HCT116 (cell line): ENCODE measurements around the gene UACA. TPM values are rescaled to one million over a fixed set of nuclear protein-coding genes. Genes with fewer than 3 reads are reported as not detected.

Source experiments
- ATAC-seq: fragments of 200-7000 bp; cut with Tn5 transposase; 2 replicates; pipeline ENCODE4 v1.9.1; 2020; ENCODE audit warnings: mild to moderate bottlenecking, moderate library complexity
- BruUV-seq: library from RNA; stranded (reverse); fragments of 400-500 nt; replicated peaks from 2 replicates; lab custom pipeline; 2021; lab: Mats Ljungman, UMichigan
- CTCF ChIA-PET: fragments of 300-600 bp; sonication (Branson Sonifier 250); formaldehyde crosslinking; loops from one replicate; lab custom pipeline; 2021; ENCODE audit warnings: antibody characterized with exemption; lab: Charles Lee
- POLR2A ChIA-PET: fragments of 300-600, 350-600 bp; sonication (Branson Sonifier 250); formaldehyde crosslinking; loops from one replicate; lab custom pipeline; 2021; ENCODE audit warnings: antibody characterized with exemption; lab: Charles Lee
- RAD21 ChIA-PET, 2 experiments: fragments of 300-600 bp; sonication (Branson Sonifier 250); formaldehyde crosslinking; loops; one replicate each; lab custom pipeline; 2023; ENCODE audit warnings: low total read pairs in 2 of 2; ENCODE audit not compliant: uncharacterized antibody in 2 of 2, unreplicated experiment in 2 of 2, low non-redundant PET in 1 of 2; lab: Charles Lee
- DNase-seq: peaks from one replicate; pipeline ENCODE4 v3.0.0-alpha.2; 2010; ENCODE audit warnings: low read depth, low spot score
- H2AFZ ChIP-seq: fragments of 200-600 bp; shearing (Covaris generic), sonication (generic); 2 replicates; pipeline ENCODE4 v1.6.1; 2017; ENCODE audit warnings: low read depth, mixed run types, mixed read lengths, antibody characterized with exemption, low read length; ENCODE audit not compliant: poor library complexity, severe bottlenecking
- H3K27ac ChIP-seq: 2 replicates; pipeline ENCODE4 v1.5.1; 2012; ENCODE audit warnings: low read depth, low read length
- H3K27me3 ChIP-seq: fragments of 200-600 bp; sonication (generic); 2 replicates; pipeline ENCODE4 v1.6.1; 2016; ENCODE audit warnings: mixed run types, low read length, mixed read lengths; ENCODE audit not compliant: insufficient read depth
- H3K36me3 ChIP-seq, 2 experiments: fragments of 200-500 bp in 1 of 2; fragments of 200-600 bp in 1 of 2; sonication (Bioruptor generic) in 1 of 2; sonication (generic) in 1 of 2; 2 replicates each; pipeline versions ENCODE4 v1.5.1 to v1.6.1; 2014 to 2016; ENCODE audit warnings: low read length in 2 of 2, inconsistent platforms in 1 of 2, mixed read lengths in 1 of 2, mixed run types in 1 of 2; ENCODE audit not compliant: insufficient read depth in 2 of 2, control insufficient read depth in 1 of 2
- H3K4me1 ChIP-seq, 2 experiments: fragments of 200-600 bp in 1 of 2; sonication (generic) in 1 of 2; 2 replicates each; pipeline versions ENCODE4 v1.5.1 to v1.6.1; 2012 to 2017; ENCODE audit warnings: low read length in 2 of 2, inconsistent platforms in 1 of 2, mild to moderate bottlenecking in 1 of 2, mixed read lengths in 1 of 2, mixed run types in 1 of 2, moderate library complexity in 1 of 2; ENCODE audit not compliant: insufficient read depth in 2 of 2, control insufficient read depth in 1 of 2
- H3K4me2 ChIP-seq: fragments of 200-600 bp; sonication (generic); 2 replicates; pipeline ENCODE4 v1.6.1; 2017; ENCODE audit warnings: mixed run types, low read length, mixed read lengths
- H3K4me3 ChIP-seq, 2 experiments: fragments of 200-600 bp in 1 of 2; sonication (generic) in 1 of 2; replicated peaks in 1 of 2; 2 replicates each; pipeline ENCODE4 v1.5.1; 2011 to 2016; ENCODE audit warnings: low read length in 2 of 2, control low read depth in 1 of 2, low read depth in 1 of 2, mild to moderate bottlenecking in 1 of 2, mixed read lengths in 1 of 2, mixed run types in 1 of 2
- H3K79me2 ChIP-seq: fragments of 200-600 bp; sonication (generic); 2 replicates; pipeline ENCODE4 v1.6.1; 2017; ENCODE audit warnings: mild to moderate bottlenecking, mixed run types, low read length, moderate library complexity, mixed read lengths; ENCODE audit not compliant: insufficient read depth
- H3K9ac ChIP-seq: fragments of 200-600 bp; sonication (generic); 2 replicates; pipeline ENCODE4 v1.6.1; 2016; ENCODE audit warnings: low read length, mixed read lengths
- H3K9me2 ChIP-seq: fragments of 200-600 bp; sonication (generic), shearing (Covaris generic); 2 replicates; pipeline ENCODE4 v1.6.1; 2017; ENCODE audit warnings: mixed run types, mild to moderate bottlenecking, moderate library complexity; ENCODE audit not compliant: insufficient read depth
- H3K9me3 ChIP-seq, 2 experiments: fragments of 200-500 bp in 1 of 2; fragments of 200-600 bp in 1 of 2; sonication (Bioruptor generic) in 1 of 2; sonication (generic) in 1 of 2; 2 replicates each; pipeline ENCODE4 v1.6.1; 2014 to 2017; ENCODE audit warnings: low read length in 2 of 2, mixed read lengths in 2 of 2, inconsistent platforms in 1 of 2, low read depth in 1 of 2, mild to moderate bottlenecking in 1 of 2, mixed run types in 1 of 2, moderate library complexity in 1 of 2; ENCODE audit not compliant: control insufficient read depth in 1 of 2, insufficient read depth in 1 of 2
- H4K20me1 ChIP-seq: fragments of 200-600 bp; sonication (generic), shearing (Covaris generic); 2 replicates; pipeline ENCODE4 v1.6.1; 2017; ENCODE audit warnings: mixed run types, mild to moderate bottlenecking, moderate library complexity; ENCODE audit not compliant: insufficient read depth
- CBX3 ChIP-seq: IDR thresholded peaks from 2 replicates; pipeline ENCODE4 v1.6.1; 2012; ENCODE audit warnings: low read depth
- CEBPB ChIP-seq: IDR thresholded peaks from 2 replicates; pipeline ENCODE4 v1.6.1; 2012; ENCODE audit warnings: low read depth
- FOSL1 ChIP-seq: IDR thresholded peaks from 2 replicates; pipeline ENCODE4 v1.6.1; 2012; ENCODE audit warnings: low read depth
- JUND ChIP-seq: IDR thresholded peaks from 2 replicates; pipeline ENCODE4 v1.6.1; 2012
- POLR2AphosphoS5 ChIP-seq: IDR thresholded peaks from 2 replicates; pipeline ENCODE4 v1.6.1; 2011; ENCODE audit warnings: mild to moderate bottlenecking, low read depth, low read length, moderate library complexity
- SIN3A ChIP-seq: IDR thresholded peaks from 2 replicates; pipeline ENCODE4 v1.6.1; 2012; ENCODE audit warnings: low read depth
- SP1 ChIP-seq: IDR thresholded peaks from 2 replicates; pipeline ENCODE4 v1.6.1; 2012; ENCODE audit warnings: low read depth
- YY1 ChIP-seq: IDR thresholded peaks from 2 replicates; pipeline ENCODE4 v1.6.1; 2011; ENCODE audit warnings: low read length, low read depth, moderate library complexity, mild to moderate bottlenecking; ENCODE audit not compliant: insufficient replicate concordance; ENCODE audit errors: extremely low read depth
- intact Hi-C: fragments of 100-400 bp; cut with micrococcal nuclease; formaldehyde crosslinking; loops from 2 replicates; pipeline ENCODE4 v1.10.0; 2022
- total RNA-seq: library from RNA; stranded (reverse); gene quantifications from one replicate; pipeline ENCODE4 v1.2.1, GENCODE V29; 2021; ENCODE audit not compliant: unreplicated experiment
- TF ChIP-seq, protein P1 (sequence below): IDR thresholded peaks from 2 replicates; pipeline ENCODE4 v1.6.1; 2012
- TF ChIP-seq, protein P2 (sequence below): IDR thresholded peaks from 2 replicates; pipeline ENCODE4 v1.6.1; 2012; ENCODE audit warnings: low read depth

Gene UACA
- total RNA-seq, 1 experiment from 2014 or later: 47.4 TPM

DNA sequence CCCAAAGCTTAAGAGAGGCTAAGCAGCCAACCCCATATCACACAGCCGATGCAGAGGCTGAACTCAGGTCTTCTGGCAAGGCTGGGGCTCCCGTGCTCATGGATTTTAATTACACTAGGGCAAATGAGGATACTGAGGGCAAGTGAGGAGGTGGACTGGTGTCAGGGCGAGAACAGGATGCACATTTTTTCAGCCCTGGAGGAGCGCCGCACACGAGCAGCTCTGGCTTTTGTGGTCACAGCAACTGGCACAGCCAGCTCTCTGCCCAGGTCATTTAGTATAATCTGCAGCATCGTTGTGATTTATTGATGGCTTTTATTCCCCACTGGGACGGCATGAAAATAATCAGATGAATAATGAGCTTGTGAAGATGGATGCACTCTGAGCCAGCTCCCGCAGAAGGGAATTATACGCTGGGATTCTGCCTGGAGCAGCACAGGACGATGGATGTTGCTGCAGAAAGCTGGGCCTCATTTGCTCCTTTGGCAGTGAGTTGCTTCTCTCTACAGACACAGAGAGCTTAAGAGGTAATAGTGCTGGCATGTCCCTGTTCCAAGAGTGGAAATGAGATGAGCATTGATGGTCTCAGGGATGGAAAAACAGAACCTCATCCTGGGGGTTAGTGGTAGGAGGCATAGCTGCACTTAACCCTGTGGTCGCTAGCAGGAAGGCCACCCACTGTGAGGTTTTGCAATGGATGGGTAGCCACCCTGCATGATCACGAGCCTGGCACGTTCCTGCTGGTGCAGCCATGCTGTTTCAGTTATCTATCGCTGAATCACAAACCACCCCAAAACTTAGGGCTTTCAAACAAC lies 135.4 kb downstream of the UACA start:
- no peak overlapping the region for H3K4me3 ChIP-seq
- ATAC-seq: no peak
- H3K27me3 ChIP-seq: 0 out of 2 replicates have a peak, but pooled peaks cover 6% of the 10 kb centered on the region
- H3K9ac ChIP-seq: no peak overlapping the region
- no peaks in the 10 kb centered on the region for H4K20me1 ChIP-seq
- RAD21 ChIA-PET: no interaction called here
- TF ChIP-seq SP1: no peak
- TF ChIP-seq, all 23 proteins: peak for 0
- H3K4me1 ChIP-seq: no peaks in the 10 kb centered on the region; a peak in 1 of 4 replicates
- no peaks in the 10 kb centered on the region for H3K79me2 ChIP-seq
- no peak overlapping the region for H3K27ac ChIP-seq
- no peak overlapping the region for H2AFZ ChIP-seq
- no peaks in the 10 kb centered on the region for H3K36me3 ChIP-seq
- no peak for DNase-seq
- intact Hi-C loops: no loop called here
- no TSS peak for BruUV-seq
- no peaks in the 10 kb centered on the region for H3K9me2 ChIP-seq
- no peak overlapping the region for H3K4me2 ChIP-seq
- H3K9me3 ChIP-seq: no peaks in the 10 kb centered on the region; a peak in 1 of 4 replicates
- ChIA-PET CTCF (interaction anchor here (1.6 kb wide), 1 partner anchor 9 kb away, joined by 3 read pairs; no protein-coding TSS in a partner anchor), POLR2A (no interaction called here)

DNA sequence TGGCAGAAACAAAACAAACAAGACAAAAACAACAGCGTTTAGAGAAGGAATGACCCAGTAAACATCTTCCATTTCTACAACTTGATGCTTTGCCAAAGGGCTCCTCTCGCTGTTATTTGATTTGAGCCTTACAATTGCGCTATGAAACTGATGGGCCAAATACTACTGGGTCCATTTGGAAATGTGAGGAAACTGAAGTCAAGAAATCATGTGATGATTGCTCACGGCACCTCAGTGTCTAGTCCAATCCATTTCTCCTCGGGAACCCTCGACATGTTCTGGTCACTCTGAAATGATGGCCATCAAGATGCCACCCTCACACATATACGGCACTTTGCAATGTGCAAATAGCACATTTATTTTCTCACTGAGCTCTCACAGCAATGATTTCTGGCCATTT lies 136.0 kb downstream of the UACA start:
- no TSS peak for BruUV-seq
- no peaks in the 10 kb centered on the region for H3K9me2 ChIP-seq
- no peak for DNase-seq
- no peak overlapping the region for H3K27ac ChIP-seq
- intact Hi-C loops: no loop called here
- no peak for TF ChIP-seq SIN3A
- TF ChIP-seq, protein P1, sequence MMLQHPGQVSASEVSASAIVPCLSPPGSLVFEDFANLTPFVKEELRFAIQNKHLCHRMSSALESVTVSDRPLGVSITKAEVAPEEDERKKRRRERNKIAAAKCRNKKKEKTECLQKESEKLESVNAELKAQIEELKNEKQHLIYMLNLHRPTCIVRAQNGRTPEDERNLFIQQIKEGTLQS: no peak
- no peak for TF ChIP-seq JUND
- TF ChIP-seq FOSL1: no peak
- TF ChIP-seq POLR2AphosphoS5: no peak
- no peak for TF ChIP-seq YY1
- TF ChIP-seq, protein P2, sequence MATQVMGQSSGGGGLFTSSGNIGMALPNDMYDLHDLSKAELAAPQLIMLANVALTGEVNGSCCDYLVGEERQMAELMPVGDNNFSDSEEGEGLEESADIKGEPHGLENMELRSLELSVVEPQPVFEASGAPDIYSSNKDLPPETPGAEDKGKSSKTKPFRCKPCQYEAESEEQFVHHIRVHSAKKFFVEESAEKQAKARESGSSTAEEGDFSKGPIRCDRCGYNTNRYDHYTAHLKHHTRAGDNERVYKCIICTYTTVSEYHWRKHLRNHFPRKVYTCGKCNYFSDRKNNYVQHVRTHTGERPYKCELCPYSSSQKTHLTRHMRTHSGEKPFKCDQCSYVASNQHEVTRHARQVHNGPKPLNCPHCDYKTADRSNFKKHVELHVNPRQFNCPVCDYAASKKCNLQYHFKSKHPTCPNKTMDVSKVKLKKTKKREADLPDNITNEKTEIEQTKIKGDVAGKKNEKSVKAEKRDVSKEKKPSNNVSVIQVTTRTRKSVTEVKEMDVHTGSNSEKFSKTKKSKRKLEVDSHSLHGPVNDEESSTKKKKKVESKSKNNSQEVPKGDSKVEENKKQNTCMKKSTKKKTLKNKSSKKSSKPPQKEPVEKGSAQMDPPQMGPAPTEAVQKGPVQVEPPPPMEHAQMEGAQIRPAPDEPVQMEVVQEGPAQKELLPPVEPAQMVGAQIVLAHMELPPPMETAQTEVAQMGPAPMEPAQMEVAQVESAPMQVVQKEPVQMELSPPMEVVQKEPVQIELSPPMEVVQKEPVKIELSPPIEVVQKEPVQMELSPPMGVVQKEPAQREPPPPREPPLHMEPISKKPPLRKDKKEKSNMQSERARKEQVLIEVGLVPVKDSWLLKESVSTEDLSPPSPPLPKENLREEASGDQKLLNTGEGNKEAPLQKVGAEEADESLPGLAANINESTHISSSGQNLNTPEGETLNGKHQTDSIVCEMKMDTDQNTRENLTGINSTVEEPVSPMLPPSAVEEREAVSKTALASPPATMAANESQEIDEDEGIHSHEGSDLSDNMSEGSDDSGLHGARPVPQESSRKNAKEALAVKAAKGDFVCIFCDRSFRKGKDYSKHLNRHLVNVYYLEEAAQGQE: no peak
- TF ChIP-seq CEBPB: no peak
- TF ChIP-seq CBX3: no peak
- H3K27me3 ChIP-seq: 0 out of 2 replicates have a peak, but pooled peaks cover 5% of the 10 kb centered on the region
- no peaks in the 10 kb centered on the region for H3K79me2 ChIP-seq
- ATAC-seq: no peak
- no peak overlapping the region for H3K4me2 ChIP-seq
- H3K4me3 ChIP-seq: no peak overlapping the region
- ChIA-PET CTCF (interaction anchor here (1.6 kb wide), 1 partner anchor 10 kb away, joined by 3 read pairs; no protein-coding TSS in a partner anchor), POLR2A (no interaction called here), RAD21 (no interaction called here)
- H3K9ac ChIP-seq: no peak overlapping the region
- no peaks in the 10 kb centered on the region for H4K20me1 ChIP-seq
- H2AFZ ChIP-seq: no peak overlapping the region
- no peaks in the 10 kb centered on the region for H3K4me1 ChIP-seq
- H3K9me3 ChIP-seq: peaks cover 0 to 3% of the 10 kb centered on the region in 2 experiments; a peak in 1 of 4 replicates
- no peaks in the 10 kb centered on the region for H3K36me3 ChIP-seq
